ENCODE results near the gene NABP1. TPM values are rescaled to one million over a fixed set of nuclear protein-coding genes. Genes with fewer than 3 reads are reported as not detected.

The NABP1 gene
- total RNA-seq, 1 experiment from 2014 or later = 5.8 TPM

- no peak for ATAC-seq
- H3K4me1 Mint-ChIP-seq = no peaks in the 10 kb centered on the region
- no peak for TF ChIP-seq ZNF512 (CRISPR knock-in tag; IDR thresholded peaks at IDR 0.05; ENCODE audit: borderline replicate concordance)
- no peak for TF ChIP-seq JAZF1 (CRISPR knock-in tag; IDR thresholded peaks at IDR 0.05)
- no peak for TF ChIP-seq PREB (CRISPR knock-in tag; IDR thresholded peaks at IDR 0.05; ENCODE audit: borderline replicate concordance)
- no peak for TF ChIP-seq USF1 (CRISPR knock-in tag; IDR thresholded peaks at IDR 0.05)
- no peak for TF ChIP-seq ATF3 (CRISPR knock-in tag; conservative IDR thresholded peaks at IDR 0.05)
- no peak for TF ChIP-seq NFATC4 (CRISPR knock-in tag; IDR thresholded peaks at IDR 0.05)
- TF ChIP-seq TEAD1 (CRISPR knock-in tag; IDR thresholded peaks at IDR 0.05) = no peak
- no peak for TF ChIP-seq ARID4B (CRISPR knock-in tag; IDR thresholded peaks at IDR 0.05; ENCODE audit: borderline replicate concordance)
- no peak for TF ChIP-seq ZNF121 (CRISPR knock-in tag; IDR thresholded peaks at IDR 0.05)
- TF ChIP-seq MLX (CRISPR knock-in tag; IDR thresholded peaks at IDR 0.05) = no peak
- TF ChIP-seq GRHL2 (CRISPR knock-in tag; IDR thresholded peaks at IDR 0.05; ENCODE audit: insufficient replicate concordance, severe bottlenecking) = no peak
- no peak for TF ChIP-seq CREM (CRISPR knock-in tag; IDR thresholded peaks at IDR 0.05)
- TF ChIP-seq ZNF396 (CRISPR knock-in tag; IDR thresholded peaks at IDR 0.05; ENCODE audit: borderline replicate concordance) = no peak
- no peak for TF ChIP-seq ETV6 (CRISPR knock-in tag; IDR thresholded peaks at IDR 0.05)
- no peaks in the 10 kb centered on the region for H3K36me3 Mint-ChIP-seq
- ChIA-PET POLR2A (no interaction called here), CTCF (interaction anchor here (0.6 kb wide), 1 partner anchor 295 kb away, joined by 3 read pairs; no protein-coding TSS in a partner anchor)
- no peaks in the 10 kb centered on the region for H3K9me3 Mint-ChIP-seq
- no peak for DNase-seq (ENCODE audit: low spot score)
- no peak overlapping the region for H3K4me3 Mint-ChIP-seq
- H3K27ac Mint-ChIP-seq = no peak overlapping the region
- no peaks in the 10 kb centered on the region for H3K27me3 Mint-ChIP-seq (ENCODE audit: low read depth)
These were observed 48.9 kb upstream of the NABP1 start for GRCh38 chr2:191629001-191629453.

GRCh38 chr2:191629976-191630712 is 47.8 kb upstream of the NABP1 start:
- Mint-ChIP-seq H3K4me1 (no peaks in the 10 kb centered on the region), H3K27me3 (ENCODE audit: low read depth) (no peaks in the 10 kb centered on the region), H3K27ac (no peak overlapping the region), H3K36me3 (no peaks in the 10 kb centered on the region), H3K9me3 (no peaks in the 10 kb centered on the region), H3K4me3 (no peak overlapping the region)
- TF ChIP-seq IRF1 (CRISPR knock-in tag; IDR thresholded peaks at IDR 0.05) = no peak
- TF ChIP-seq STAT6 (CRISPR knock-in tag; conservative IDR thresholded peaks at IDR 0.05; ENCODE audit: low read depth) = no peak
- POLR2A ChIA-PET = no interaction called here
- CTCF ChIA-PET = no interaction called here
- ATAC-seq = no peak
- DNase-seq (ENCODE audit: low spot score) = no peak

Data from WTC11 (cell line).